PC-9 (cell line): ENCODE data around the gene NXPH2. TPM values are rescaled to one million over a fixed set of nuclear protein-coding genes. Genes with fewer than 3 reads are reported as not detected.

ENCODE experiments used
- BruUV-seq: library from RNA; stranded (reverse); fragments of 400-500 nt; replicated peaks from 2 replicates; lab custom pipeline; 2021; lab: Mats Ljungman, UMichigan
- CTCF ChIA-PET: fragments of 300-600 bp; sonication (Branson Sonifier 250); formaldehyde crosslinking; loops from one replicate; lab custom pipeline; 2022; ENCODE audit warnings: antibody characterized with exemption; lab: Charles Lee
- POLR2A ChIA-PET: fragments of 300-600 bp; sonication (Branson Sonifier 250); formaldehyde crosslinking; loops from one replicate; lab custom pipeline; 2022; ENCODE audit warnings: antibody characterized with exemption; ENCODE audit not compliant: unreplicated experiment; lab: Charles Lee
- DNase-seq, 2 experiments: peaks; one replicate each; pipeline versions ENCODE4 v3.0.0 to v3.0.0-alpha.2; 2015 to 2022; ENCODE audit warnings: mixed read lengths in 1 of 2
- H2AFZ ChIP-seq: fragments of 200-600 bp; sonication (generic); 2 replicates; pipeline ENCODE4 v1.8.1; 2017; ENCODE audit warnings: antibody characterized with exemption
- H3F3A ChIP-seq: fragments of 200-600 bp; sonication (generic); 2 replicates; pipeline ENCODE4 v1.8.1; 2017; ENCODE audit warnings: antibody characterized with exemption, mild to moderate bottlenecking, low read depth; ENCODE audit not compliant: insufficient read depth
- H3K27ac ChIP-seq: fragments of 200-600 bp; sonication (generic); 2 replicates; pipeline ENCODE4 v1.6.1; 2016; ENCODE audit warnings: mixed run types
- H3K27me3 ChIP-seq: fragments of 200-600 bp; sonication (generic); 2 replicates; pipeline ENCODE4 v1.6.1; 2016; ENCODE audit warnings: low read depth, mixed run types; ENCODE audit not compliant: insufficient read depth
- H3K36me3 ChIP-seq: fragments of 200-600 bp; sonication (generic); 2 replicates; pipeline ENCODE4 v1.6.1; 2016; ENCODE audit warnings: low read depth, mixed run types
- H3K4me1 ChIP-seq: fragments of 200-600 bp; sonication (generic); replicated peaks from 2 replicates; pipeline ENCODE4 v1.6.1; 2016; ENCODE audit warnings: mixed run types; ENCODE audit not compliant: insufficient read depth
- H3K4me2 ChIP-seq: fragments of 200-600 bp; sonication (generic); 2 replicates; pipeline ENCODE4 v1.6.1; 2017; ENCODE audit warnings: mixed run types
- H3K4me3 ChIP-seq: fragments of 200-600 bp; sonication (generic); 2 replicates; pipeline ENCODE4 v1.6.1; 2016; ENCODE audit warnings: mixed run types
- H3K79me2 ChIP-seq: fragments of 200-600 bp; sonication (generic); 2 replicates; pipeline ENCODE4 v1.6.1; 2017; ENCODE audit warnings: low read depth, mixed run types
- H3K9me2 ChIP-seq: fragments of 200-600 bp; sonication (generic); 2 replicates; pipeline ENCODE4 v1.8.1; 2017; ENCODE audit warnings: mild to moderate bottlenecking; ENCODE audit not compliant: insufficient read depth
- H3K9me3 ChIP-seq: fragments of 200-600 bp; sonication (generic); 2 replicates; pipeline ENCODE4 v1.8.1; 2016; ENCODE audit warnings: low read depth; ENCODE audit not compliant: insufficient read depth
- H4K20me1 ChIP-seq: fragments of 200-600 bp; sonication (generic); 2 replicates; pipeline ENCODE4 v1.8.1; 2017; ENCODE audit not compliant: insufficient read depth
- EZH2 ChIP-seq: fragments of 200-600 bp; sonication (generic); IDR thresholded peaks from 2 replicates; pipeline ENCODE4 v1.8.0; 2017; ENCODE audit warnings: antibody characterized with exemption, low read depth
- intact Hi-C: fragments of 100-400 bp; cut with micrococcal nuclease; formaldehyde crosslinking; loops from one replicate; pipeline ENCODE4 v1.10.0; 2022; ENCODE audit not compliant: unreplicated experiment
- total RNA-seq: library from RNA; stranded (reverse); gene quantifications from 2 replicates; pipeline ENCODE4 v1.2.3, GENCODE V29; 2021
- TF ChIP-seq, protein P1 (sequence below): fragments of 200-600 bp; sonication (generic); conservative IDR thresholded peaks from 2 replicates; pipeline ENCODE4 v1.6.1; 2017; ENCODE audit warnings: mixed run types, antibody characterized with exemption, mild to moderate bottlenecking, moderate library complexity

NXPH2 gene
- total RNA-seq, 1 experiment from 2014 or later, result not detected

DNA sequence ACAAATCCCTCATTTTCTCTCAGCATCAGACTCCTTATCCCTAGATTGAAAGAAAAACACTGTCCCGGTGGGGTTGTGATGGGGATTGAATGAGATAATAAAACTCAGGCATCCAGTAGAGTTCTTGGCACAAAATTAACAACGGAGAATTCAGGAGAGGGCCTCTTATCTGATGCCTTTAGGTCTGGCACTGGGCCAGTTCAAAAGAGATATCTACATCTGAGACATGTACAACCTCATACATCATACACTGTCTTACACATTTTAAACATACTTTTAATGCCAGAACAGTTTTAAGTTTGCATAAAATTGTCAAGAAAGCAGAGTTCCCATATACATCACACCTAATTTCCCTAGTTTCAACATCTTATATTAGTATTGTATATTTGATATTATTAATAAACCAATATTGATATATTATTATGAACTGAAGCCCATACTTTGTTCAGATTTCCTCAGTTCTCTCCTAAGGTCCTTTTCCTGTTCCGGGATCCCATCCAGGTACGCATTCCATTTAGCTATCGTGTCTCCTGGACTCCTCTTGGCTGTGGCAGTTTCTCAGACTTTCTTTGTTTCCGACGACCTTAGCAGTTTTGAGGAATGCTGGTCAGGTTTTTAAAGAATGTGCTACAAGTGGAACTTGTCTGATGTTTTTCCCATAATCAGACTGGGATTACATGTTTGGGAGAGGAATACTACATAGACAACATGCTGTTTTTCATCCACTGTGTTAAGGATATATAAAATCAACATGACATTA, 27.8 kb downstream of the NXPH2 start:
- no peaks in the 10 kb centered on the region for H3K9me2 ChIP-seq
- H3K27me3 ChIP-seq, result no peaks in the 10 kb centered on the region
- H3K27ac ChIP-seq, result no peak overlapping the region
- H3F3A ChIP-seq, result no peaks in the 10 kb centered on the region
- BruUV-seq, result no TSS peak
- H3K9me3 ChIP-seq, result no peaks in the 10 kb centered on the region
- intact Hi-C loops, result loop anchor here (1.0 to 5.0 kb wide), 2 partner anchors 26 to 250 kb away; partner anchors contain the start of gene SPOPL
- H4K20me1 ChIP-seq, result no peaks in the 10 kb centered on the region
- H3K4me1 ChIP-seq, result no peaks in the 10 kb centered on the region
- no peak overlapping the region for H3K4me3 ChIP-seq
- H3K36me3 ChIP-seq, result no peaks in the 10 kb centered on the region
- TF ChIP-seq EZH2, result no peak
- TF ChIP-seq, protein P1, sequence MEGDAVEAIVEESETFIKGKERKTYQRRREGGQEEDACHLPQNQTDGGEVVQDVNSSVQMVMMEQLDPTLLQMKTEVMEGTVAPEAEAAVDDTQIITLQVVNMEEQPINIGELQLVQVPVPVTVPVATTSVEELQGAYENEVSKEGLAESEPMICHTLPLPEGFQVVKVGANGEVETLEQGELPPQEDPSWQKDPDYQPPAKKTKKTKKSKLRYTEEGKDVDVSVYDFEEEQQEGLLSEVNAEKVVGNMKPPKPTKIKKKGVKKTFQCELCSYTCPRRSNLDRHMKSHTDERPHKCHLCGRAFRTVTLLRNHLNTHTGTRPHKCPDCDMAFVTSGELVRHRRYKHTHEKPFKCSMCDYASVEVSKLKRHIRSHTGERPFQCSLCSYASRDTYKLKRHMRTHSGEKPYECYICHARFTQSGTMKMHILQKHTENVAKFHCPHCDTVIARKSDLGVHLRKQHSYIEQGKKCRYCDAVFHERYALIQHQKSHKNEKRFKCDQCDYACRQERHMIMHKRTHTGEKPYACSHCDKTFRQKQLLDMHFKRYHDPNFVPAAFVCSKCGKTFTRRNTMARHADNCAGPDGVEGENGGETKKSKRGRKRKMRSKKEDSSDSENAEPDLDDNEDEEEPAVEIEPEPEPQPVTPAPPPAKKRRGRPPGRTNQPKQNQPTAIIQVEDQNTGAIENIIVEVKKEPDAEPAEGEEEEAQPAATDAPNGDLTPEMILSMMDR, result no peak
- peak in 1 of 2 experiments; percentile 53 for DNase-seq
- H3K4me2 ChIP-seq, result no peak overlapping the region
- H3K79me2 ChIP-seq, result no peaks in the 10 kb centered on the region
- H2AFZ ChIP-seq, result no peak overlapping the region
- ChIA-PET CTCF (no interaction called here), POLR2A (no interaction called here)

DNA sequence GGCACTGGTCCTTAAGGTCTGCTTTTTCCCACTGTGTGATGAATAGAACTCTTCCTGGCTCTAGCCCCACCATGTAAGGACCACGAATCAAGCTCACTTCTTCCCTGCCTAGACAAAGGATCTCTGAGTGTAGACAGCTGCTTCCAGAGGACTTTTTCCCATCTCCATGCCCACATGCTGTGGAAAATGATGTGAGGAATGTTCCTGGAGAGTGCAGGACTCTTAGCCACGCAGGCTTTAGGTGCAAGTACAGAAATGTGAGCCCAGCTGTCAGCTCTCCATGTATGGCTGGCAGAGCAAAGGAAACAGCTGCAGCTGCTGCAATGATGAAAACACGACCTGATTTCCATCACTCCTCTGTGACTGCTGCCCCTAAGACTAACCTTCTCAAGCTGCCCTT, 35.5 kb downstream of the NXPH2 start:
- Histone ChIP-seq H3K4me3 (no peak overlapping the region), H3F3A (no peaks in the 10 kb centered on the region), H3K9me3 (no peaks in the 10 kb centered on the region), H3K9me2 (no peaks in the 10 kb centered on the region), H3K36me3 (no peaks in the 10 kb centered on the region), H3K4me2 (no peak overlapping the region), H3K27me3 (no peaks in the 10 kb centered on the region), H2AFZ (no peak overlapping the region), H3K4me1 (no peaks in the 10 kb centered on the region), H3K79me2 (no peaks in the 10 kb centered on the region), H3K27ac (no peak overlapping the region), H4K20me1 (no peaks in the 10 kb centered on the region)
- POLR2A ChIA-PET, result interaction anchor here (0.6 kb wide), 1 partner anchor 575 kb away, joined by 51 read pairs; no protein-coding TSS in a partner anchor
- intact Hi-C loops, result no loop called here
- CTCF ChIA-PET, result no interaction called here
- TF ChIP-seq, protein P1, result no peak
- TF ChIP-seq EZH2, result no peak
- no TSS peak for BruUV-seq
- DNase-seq, result no peak

DNA sequence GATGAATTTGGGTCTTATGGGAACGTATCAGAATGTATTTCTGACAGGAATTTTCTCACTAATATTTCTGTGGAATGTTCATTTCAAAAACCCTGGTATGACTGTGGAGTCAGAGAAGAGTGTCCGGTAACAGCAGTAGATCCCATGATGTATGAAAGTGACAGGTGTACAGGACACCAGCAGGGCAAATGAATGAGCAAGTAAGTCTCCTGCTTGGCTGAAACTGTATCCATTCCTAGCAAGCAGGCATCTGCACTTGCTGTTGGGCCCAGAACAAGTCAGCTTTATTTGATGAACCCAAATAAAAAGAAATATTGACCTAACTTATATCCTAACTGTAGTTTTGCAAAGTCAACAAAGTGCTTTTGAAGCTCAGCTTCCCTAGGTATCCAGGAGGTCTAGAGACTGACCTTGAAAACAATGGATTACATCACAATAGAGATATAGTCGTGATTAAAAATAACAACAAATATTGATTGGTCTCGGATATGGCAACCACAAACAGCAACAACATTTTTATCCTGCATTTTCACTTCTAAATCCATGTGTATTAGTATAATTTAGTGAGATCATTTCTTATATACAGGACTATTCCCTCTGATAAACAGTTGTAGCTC, 37.6 kb downstream of the NXPH2 start:
- Histone ChIP-seq H3K36me3 (no peaks in the 10 kb centered on the region), H2AFZ (no peak overlapping the region), H4K20me1 (no peaks in the 10 kb centered on the region), H3K79me2 (no peaks in the 10 kb centered on the region), H3K27ac (no peak overlapping the region), H3K9me3 (no peaks in the 10 kb centered on the region; the same call in 1 of the 2 replicates), H3F3A (no peaks in the 10 kb centered on the region), H3K4me1 (no peaks in the 10 kb centered on the region), H3K27me3 (no peaks in the 10 kb centered on the region), H3K9me2 (no peaks in the 10 kb centered on the region), H3K4me2 (no peak overlapping the region), H3K4me3 (no peak overlapping the region)
- no TSS peak for BruUV-seq
- TF ChIP-seq EZH2, result no peak
- TF ChIP-seq, protein P1, result no peak
- no peak for DNase-seq
- ChIA-PET POLR2A (no interaction called here), CTCF (no interaction called here)
- intact Hi-C loops, result no loop called here
